HepG2 (cell line): ENCODE results near the gene ATG9A. TPM values are rescaled to one million over a fixed set of nuclear protein-coding genes. Genes with fewer than 3 reads are reported as not detected.

Source experiments
- BORCS8-MEF2B ChIP-seq: sonication (generic); formaldehyde crosslinking; IDR thresholded peaks from 2 replicates; pipeline ENCODE4 v1.8.0; 2022; ENCODE audit warnings: mild to moderate bottlenecking, missing genetic modification reagents
- FOXK2 ChIP-seq: fragments of 450-650 bp; IDR thresholded peaks from 2 replicates; pipeline ENCODE4 v1.6.1; 2016
- HNF4G ChIP-seq, 2 experiments: sonication (generic) in 1 of 2; formaldehyde crosslinking in 1 of 2; IDR thresholded peaks; 2 replicates each; pipeline versions ENCODE4 v1.4.0 to v1.6.1; 2011 to 2020; ENCODE audit warnings: borderline replicate concordance in 2 of 2, low read depth in 2 of 2, mild to moderate bottlenecking in 2 of 2, low read length in 1 of 2, missing genetic modification reagents in 1 of 2, moderate library complexity in 1 of 2
- NR2C2 ChIP-seq: sonication (generic); formaldehyde crosslinking; IDR thresholded peaks from 2 replicates; pipeline ENCODE4 v1.4.0; 2020; ENCODE audit warnings: missing genetic modification reagents, mild to moderate bottlenecking, moderate library complexity, borderline replicate concordance
- NR2F1 ChIP-seq, 2 experiments: fragments of 450-650 bp in 1 of 2; formaldehyde crosslinking in 1 of 2; IDR thresholded peaks; 2 replicates each; pipeline versions ENCODE4 v1.5.0 to v1.6.1; 2016 to 2020; ENCODE audit warnings: mild to moderate bottlenecking in 1 of 2, missing compliant biosample characterization in 1 of 2, missing genetic modification reagents in 1 of 2, moderate library complexity in 1 of 2
- PATZ1 ChIP-seq: sonication (generic); formaldehyde crosslinking; IDR thresholded peaks from 2 replicates; pipeline ENCODE4 v1.4.0; 2020; ENCODE audit warnings: missing genetic modification reagents
- PHB2 ChIP-seq: fragments of 450-650 bp; IDR thresholded peaks from 2 replicates; pipeline ENCODE4 v1.6.1; 2018; ENCODE audit not compliant: partially characterized antibody
- PTBP1 ChIP-seq: fragments of 200-400 bp; formaldehyde crosslinking; IDR thresholded peaks from 2 replicates; pipeline ENCODE4 v1.6.1; 2018; ENCODE audit warnings: low read length, low read depth; ENCODE audit not compliant: poor library complexity, severe bottlenecking
- RXRA ChIP-seq: sonication (generic); formaldehyde crosslinking; IDR thresholded peaks from 2 replicates; pipeline ENCODE4 v1.5.1; 2020; ENCODE audit warnings: missing genetic modification reagents
- SAFB2 ChIP-seq: sonication (generic); formaldehyde crosslinking; IDR thresholded peaks from 2 replicates; pipeline ENCODE4 v1.5.1; 2020; ENCODE audit warnings: missing genetic modification reagents, low read depth, mild to moderate bottlenecking, borderline replicate concordance
- TARDBP ChIP-seq: sonication (generic); formaldehyde crosslinking; IDR thresholded peaks from 2 replicates; pipeline ENCODE4 v1.8.0; 2022; ENCODE audit warnings: mild to moderate bottlenecking, missing genetic modification reagents
- TBL1XR1 ChIP-seq: fragments of 150-350 bp; IDR thresholded peaks from 2 replicates; pipeline ENCODE4 v1.6.1; 2014; ENCODE audit warnings: borderline replicate concordance, low read length; ENCODE audit not compliant: partially characterized antibody
- THAP11 ChIP-seq: IDR thresholded peaks from 2 replicates; pipeline ENCODE4 v1.6.1; 2016; ENCODE audit warnings: missing biosample characterization, missing genetic modification reagents
- TMF1 ChIP-seq: sonication (generic); formaldehyde crosslinking; IDR thresholded peaks from 2 replicates; pipeline ENCODE4 v1.8.1; 2022; ENCODE audit warnings: low read depth, missing genetic modification reagents
- ZBTB25 ChIP-seq: IDR thresholded peaks from 2 replicates; pipeline ENCODE4 v1.6.1; 2018; ENCODE audit warnings: missing genetic modification reagents
- ZFY ChIP-seq: sonication (generic); formaldehyde crosslinking; IDR thresholded peaks from 2 replicates; pipeline ENCODE4 v1.4.0; 2020; ENCODE audit warnings: missing genetic modification reagents
- ZMYM2 ChIP-seq: sonication (generic); formaldehyde crosslinking; IDR thresholded peaks from 2 replicates; pipeline ENCODE4 v1.8.0; 2022; ENCODE audit warnings: mild to moderate bottlenecking, missing genetic modification reagents
- ZNF354B ChIP-seq: sonication (generic); formaldehyde crosslinking; IDR thresholded peaks from 2 replicates; pipeline ENCODE4 v1.8.0; 2022; ENCODE audit warnings: mild to moderate bottlenecking, missing genetic modification reagents
- ZNF629 ChIP-seq: sonication (generic); formaldehyde crosslinking; conservative IDR thresholded peaks from 2 replicates; pipeline ENCODE4 v1.5.0; 2020; ENCODE audit warnings: missing genetic modification reagents
- ZNF670 ChIP-seq: sonication (generic); formaldehyde crosslinking; IDR thresholded peaks from 2 replicates; pipeline ENCODE4 v1.8.0; 2022; ENCODE audit warnings: mild to moderate bottlenecking, missing genetic modification reagents, borderline replicate concordance
- ZNF720 ChIP-seq: sonication (generic); formaldehyde crosslinking; IDR thresholded peaks from 2 replicates; pipeline ENCODE4 v1.4.0; 2020; ENCODE audit warnings: missing genetic modification reagents
- ZNF781 ChIP-seq: sonication (generic); formaldehyde crosslinking; IDR thresholded peaks from 2 replicates; pipeline ENCODE4 v1.5.1; 2020; ENCODE audit warnings: borderline replicate concordance, mild to moderate bottlenecking, missing genetic modification reagents; ENCODE audit errors: not compliant biosample characterization
- ZSCAN30 ChIP-seq: sonication (generic); formaldehyde crosslinking; IDR thresholded peaks from 2 replicates; pipeline ENCODE4 v1.5.0; 2020; ENCODE audit warnings: mild to moderate bottlenecking, missing genetic modification reagents
- ZSCAN9 ChIP-seq: IDR thresholded peaks from 2 replicates; pipeline ENCODE4 v1.6.1; 2016; ENCODE audit warnings: borderline replicate concordance
- polyA plus RNA-seq, 8 experiments: library from polyadenylated mRNA; depleted of rRNA in 3 of 8; stranded (reverse) in 7 of 8; unstranded in 1 of 8; fragments of >200 nt; fragmentation: Illumina TruSeq in 4 of 8; extraction: Trizol in 4 of 8; gene quantifications; 2 replicates each; pipeline versions ENCODE4 v1.2.1 to v1.2.3, GENCODE V29; 2011 to 2016; ENCODE audit warnings: low read depth in 4 of 8, missing spikeins in 1 of 8, mixed read lengths in 1 of 8; ENCODE audit not compliant: insufficient read depth in 1 of 8
- total RNA-seq, 5 experiments: library from RNA; depleted of rRNA; stranded (reverse); fragments of >200 nt; fragmentation: Illumina TruSeq; extraction: Trizol; gene quantifications; 2 replicates each; pipeline ENCODE4 v1.2.3, GENCODE V29; 2016; ENCODE audit warnings: low read depth in 1 of 5
- TF ChIP-seq, protein P1 (sequence below): sonication (generic); formaldehyde crosslinking; IDR thresholded peaks from 2 replicates; pipeline ENCODE4 v1.8.1; 2023; ENCODE audit warnings: mild to moderate bottlenecking, missing genetic modification reagents

The ATG9A gene
- total and polyA plus RNA-seq, 2 of the 13 experiments (the other 11 are each of a cell fraction or from before 2014, with no cell fraction given): 35.0 to 131 TPM

DNA sequence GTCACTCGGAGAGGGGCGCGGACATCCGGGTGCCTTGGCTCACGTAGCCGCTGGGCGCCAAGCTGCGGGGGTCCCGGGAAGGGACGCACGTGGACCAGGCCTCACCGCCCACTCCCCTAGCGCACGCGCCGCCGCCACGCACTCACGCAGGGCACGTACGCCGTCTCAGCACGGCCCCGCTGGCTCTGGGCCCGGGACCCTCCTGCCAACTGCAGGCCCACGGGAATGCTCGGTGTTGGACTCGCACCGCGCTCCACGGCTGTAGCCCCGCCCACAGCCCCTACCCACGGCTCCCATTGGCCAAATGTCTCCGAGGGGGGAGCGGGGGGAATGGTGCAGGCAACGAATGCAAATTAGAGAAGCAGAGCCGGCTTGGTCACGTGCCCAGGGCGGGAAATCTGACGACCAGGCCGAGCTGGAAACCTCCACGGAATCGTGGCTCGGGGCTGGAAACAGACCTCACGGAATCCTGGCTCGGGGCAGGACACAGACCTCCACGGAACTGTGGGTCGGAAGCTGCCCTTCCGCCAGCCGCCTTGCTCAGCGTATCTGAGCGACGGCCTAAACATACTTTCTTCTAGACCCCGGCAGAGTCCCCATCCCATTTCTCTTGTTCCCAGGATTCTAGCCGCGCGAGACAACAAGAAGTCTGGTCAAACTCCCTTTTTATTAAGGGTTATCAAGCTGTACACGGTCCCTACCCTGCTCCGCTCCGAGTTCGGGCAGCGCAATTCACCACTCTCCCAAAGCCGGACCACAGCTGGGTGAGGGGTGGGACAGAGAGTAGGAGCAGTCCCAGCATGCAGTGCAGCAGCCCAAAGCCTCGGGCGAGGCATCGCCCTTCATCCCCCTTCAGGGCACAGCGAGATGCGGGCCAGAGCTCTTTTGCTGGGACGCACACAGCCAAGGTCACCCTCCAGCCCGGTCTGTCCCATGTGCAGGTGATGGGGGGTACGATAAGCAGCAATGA is 10.4 kb downstream of the ATG9A start, which contains the start of gene ABCB6 (continued):
- TF ChIP-seq TBL1XR1 (no peak), ZNF720 (no peak; the same call in 1 of the 2 replicates), ZNF781 (CRISPR knock-in tag) (peak; percentile 33), PATZ1 (CRISPR knock-in tag) (peak; percentile 92), RXRA (CRISPR knock-in tag) (peak; percentile 80), ZFY (CRISPR knock-in tag) (peak; percentile 98), ZBTB25 (CRISPR knock-in tag) (no peak; the same call in none of the 2 replicates), NR2F1 (CRISPR knock-in tag; IDR thresholded peaks at IDR 0.05) (no peak; a peak in 1 of 4 replicates), TARDBP (CRISPR knock-in tag) (peak; percentile 95), SAFB2 (CRISPR knock-in tag) (peak; percentile 100), BORCS8-MEF2B (CRISPR knock-in tag) (peak; percentile 99), TMF1 (CRISPR knock-in tag) (peak; percentile 97), FOXK2 (no peak), THAP11 (CRISPR knock-in tag) (peak; percentile 81), HNF4G (IDR thresholded peaks at IDR 0.05; ENCODE audit: borderline replicate concordance, low read depth, low read length) (no peak; the same call in 1 of the 2 replicates), HNF4G (CRISPR knock-in tag; IDR thresholded peaks at IDR 0.05; ENCODE audit: borderline replicate concordance, low read depth) (peak; percentile 77), ZMYM2 (CRISPR knock-in tag) (peak; percentile 59; the same call in 1 of the 2 replicates), ZSCAN9 (CRISPR knock-in tag) (peak; percentile 88; the same call in 1 of the 2 replicates), ZNF670 (CRISPR knock-in tag) (no peak), PTBP1 (no peak), ZNF354B (CRISPR knock-in tag) (peak; percentile 98; the same call in 1 of the 2 replicates), PHB2 (no peak), ZSCAN30 (CRISPR knock-in tag) (peak; percentile 82; the same call in 1 of the 2 replicates), ZNF629 (peak; percentile 32; the same call in 1 of the 2 replicates), NR2C2 (peak; percentile 37; the same call in 1 of the 2 replicates)
- TF ChIP-seq, protein P1, sequence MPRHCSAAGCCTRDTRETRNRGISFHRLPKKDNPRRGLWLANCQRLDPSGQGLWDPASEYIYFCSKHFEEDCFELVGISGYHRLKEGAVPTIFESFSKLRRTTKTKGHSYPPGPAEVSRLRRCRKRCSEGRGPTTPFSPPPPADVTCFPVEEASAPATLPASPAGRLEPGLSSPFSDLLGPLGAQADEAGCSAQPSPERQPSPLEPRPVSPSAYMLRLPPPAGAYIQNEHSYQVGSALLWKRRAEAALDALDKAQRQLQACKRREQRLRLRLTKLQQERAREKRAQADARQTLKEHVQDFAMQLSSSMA (CRISPR knock-in tag): peak; percentile 47; the same call in 1 of the 2 replicates
